Chondrocyte (in vitro differentiated cells): ENCODE measurements around the gene SPG7. TPM values are rescaled to one million over a fixed set of nuclear protein-coding genes. Genes with fewer than 3 reads are reported as not detected.

ENCODE experiments used
- DNase-seq: peaks from one replicate; pipeline ENCODE4 v3.0.0; 2021; ENCODE audit warnings: mixed read lengths, low spot score
- H3K27ac Mint-ChIP-seq: one replicate; pipeline ENCODE4 v1.8.0; 2021; ENCODE audit warnings: mild to moderate bottlenecking, moderate library complexity, mixed read lengths; ENCODE audit not compliant: unreplicated experiment
- H3K27me3 Mint-ChIP-seq: 2 replicates; pipeline ENCODE4 v1.8.0; 2021; ENCODE audit warnings: low read depth, mixed read lengths
- H3K36me3 Mint-ChIP-seq: 2 replicates; pipeline ENCODE4 v1.8.0; 2021; ENCODE audit warnings: low read depth, mixed read lengths
- H3K4me1 Mint-ChIP-seq: 2 replicates; pipeline ENCODE4 v1.8.0; 2021; ENCODE audit warnings: low read depth, mild to moderate bottlenecking, mixed read lengths
- H3K4me3 Mint-ChIP-seq: one replicate; pipeline ENCODE4 v1.8.0; 2021; ENCODE audit warnings: mild to moderate bottlenecking, moderate library complexity, mixed read lengths; ENCODE audit not compliant: unreplicated experiment
- H3K9me3 Mint-ChIP-seq: 2 replicates; pipeline ENCODE4 v1.8.0; 2021; ENCODE audit warnings: low read depth, mixed read lengths
- CTCF ChIP-seq: fragments of 200-600 bp; sonication (generic); IDR thresholded peaks from 2 replicates; pipeline ENCODE4 v1.5.0; 2021; ENCODE audit warnings: antibody characterized with exemption, mild to moderate bottlenecking, moderate library complexity
- total RNA-seq: library from RNA; stranded (reverse); gene quantifications from 3 replicates; pipeline ENCODE4 v1.2.1, GENCODE V29; 2021

SPG7 gene
- total RNA-seq, 1 donor from 2014 or later = 87.6 TPM

GRCh38 chr16:89530401-89531381 lies 22.5 kb downstream of the SPG7 start:
- Mint-ChIP-seq H3K27me3 (no peaks in the 10 kb centered on the region), H3K4me1 (no peaks in the 10 kb centered on the region), H3K27ac (no peak overlapping the region), H3K36me3 (peaks cover 46% of the 10 kb centered on the region), H3K4me3 (no peak overlapping the region), H3K9me3 (no peaks in the 10 kb centered on the region)
- no peak for TF ChIP-seq CTCF
- DNase-seq = no peak

- Mint-ChIP-seq H3K27me3 (no peaks in the 10 kb centered on the region), H3K27ac (no peak overlapping the region), H3K4me1 (no peaks in the 10 kb centered on the region), H3K4me3 (no peak overlapping the region), H3K9me3 (no peaks in the 10 kb centered on the region), H3K36me3 (peaks cover 43% of the 10 kb centered on the region)
- TF ChIP-seq CTCF = no peak
- no peak for DNase-seq
Measured at GRCh38 chr16:89531821-89532526, 23.8 kb downstream of the SPG7 start.

- Mint-ChIP-seq H3K4me3 (no peak overlapping the region), H3K27ac (no peak overlapping the region), H3K27me3 (no peaks in the 10 kb centered on the region), H3K36me3 (peaks cover 33% of the 10 kb centered on the region), H3K9me3 (no peaks in the 10 kb centered on the region), H3K4me1 (no peaks in the 10 kb centered on the region)
- no peak for TF ChIP-seq CTCF
- no peak for DNase-seq
Measured at GRCh38 chr16:89534252-89534756, 26.1 kb downstream of the SPG7 start.

GRCh38 chr16:89536371-89536770 lies 28.2 kb downstream of the SPG7 start:
- Mint-ChIP-seq H3K27ac (no peak overlapping the region), H3K36me3 (peaks cover 32% of the 10 kb centered on the region), H3K4me1 (no peaks in the 10 kb centered on the region), H3K27me3 (no peaks in the 10 kb centered on the region), H3K9me3 (no peaks in the 10 kb centered on the region), H3K4me3 (no peak overlapping the region)
- DNase-seq = no peak
- TF ChIP-seq CTCF = no peak

GRCh38 chr16:89536886-89537548 lies 28.8 kb downstream of the SPG7 start:
- no peak overlapping the region for H3K4me3 Mint-ChIP-seq
- DNase-seq = no peak
- no peak overlapping the region for H3K27ac Mint-ChIP-seq
- no peak for TF ChIP-seq CTCF
- H3K27me3 Mint-ChIP-seq = no peaks in the 10 kb centered on the region
- H3K9me3 Mint-ChIP-seq = no peaks in the 10 kb centered on the region
- no peaks in the 10 kb centered on the region for H3K4me1 Mint-ChIP-seq
- peaks cover 29% of the 10 kb centered on the region for H3K36me3 Mint-ChIP-seq
